IPS-NIHi11 (cell line): ENCODE measurements around the gene FANCM.

ENCODE experiments used
- DNase-seq: peaks from one replicate; pipeline ENCODE4 v3.0.0; 2012; ENCODE audit warnings: mixed read lengths, low spot score

The FANCM gene

DNA sequence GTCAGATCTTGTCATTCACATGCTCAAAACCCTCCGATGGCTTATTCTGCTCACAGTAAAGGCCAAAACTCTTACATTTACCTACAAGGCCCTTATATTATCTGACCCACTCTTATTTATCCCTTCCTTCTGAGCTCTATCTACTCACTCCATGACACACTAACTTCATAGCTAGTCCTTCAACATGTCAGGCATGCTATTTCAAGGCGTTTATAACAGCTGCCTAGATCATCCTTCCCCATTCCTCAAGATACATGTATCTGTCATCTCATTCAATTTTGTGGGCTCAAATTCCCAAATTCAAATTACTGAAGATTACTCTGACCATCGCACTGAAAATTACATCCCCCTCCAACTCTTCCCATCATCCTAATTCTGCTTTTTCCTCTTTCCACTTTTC is 110.4 kb downstream of the FANCM start:
- DNase-seq, result no peak

DNA sequence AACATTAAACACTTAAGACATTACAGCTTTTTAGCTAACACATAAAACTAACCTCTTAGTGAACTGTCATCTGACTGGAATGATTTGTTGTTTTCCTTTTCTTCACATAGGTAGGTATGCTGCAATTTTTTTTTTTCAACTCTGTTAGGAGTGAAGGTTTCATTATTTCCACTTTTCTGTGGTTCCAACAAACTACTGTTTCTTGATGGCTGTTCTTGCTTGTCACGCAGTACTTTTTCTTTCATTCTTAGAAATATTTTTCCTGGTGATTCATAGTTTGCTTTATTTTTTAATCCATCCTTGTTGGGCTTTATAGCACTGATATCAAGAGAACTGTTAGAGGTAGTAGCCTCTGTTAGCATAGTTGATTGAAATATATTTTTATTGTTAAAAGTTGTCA is 111.0 kb downstream of the FANCM start:
- DNase-seq, result no peak

DNA sequence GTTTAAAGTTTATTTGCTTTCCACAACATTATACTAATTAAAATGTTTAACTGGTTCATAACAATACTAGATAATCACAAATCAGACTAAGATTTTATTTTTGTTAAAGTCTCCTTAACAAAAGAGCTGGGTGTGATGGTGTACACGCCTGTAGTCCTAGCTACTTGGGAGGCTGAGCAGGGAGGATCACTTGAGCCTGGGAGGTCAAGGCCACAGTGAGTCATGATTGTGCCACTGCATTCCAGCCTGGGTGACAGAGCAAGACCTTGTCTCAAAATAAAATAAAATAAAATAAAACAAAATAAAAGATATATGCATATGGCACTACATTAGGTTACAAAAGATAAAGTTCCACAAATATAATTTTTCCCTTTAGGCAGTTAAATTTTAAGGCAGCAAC is 111.7 kb downstream of the FANCM start:
- DNase-seq, result no peak

DNA sequence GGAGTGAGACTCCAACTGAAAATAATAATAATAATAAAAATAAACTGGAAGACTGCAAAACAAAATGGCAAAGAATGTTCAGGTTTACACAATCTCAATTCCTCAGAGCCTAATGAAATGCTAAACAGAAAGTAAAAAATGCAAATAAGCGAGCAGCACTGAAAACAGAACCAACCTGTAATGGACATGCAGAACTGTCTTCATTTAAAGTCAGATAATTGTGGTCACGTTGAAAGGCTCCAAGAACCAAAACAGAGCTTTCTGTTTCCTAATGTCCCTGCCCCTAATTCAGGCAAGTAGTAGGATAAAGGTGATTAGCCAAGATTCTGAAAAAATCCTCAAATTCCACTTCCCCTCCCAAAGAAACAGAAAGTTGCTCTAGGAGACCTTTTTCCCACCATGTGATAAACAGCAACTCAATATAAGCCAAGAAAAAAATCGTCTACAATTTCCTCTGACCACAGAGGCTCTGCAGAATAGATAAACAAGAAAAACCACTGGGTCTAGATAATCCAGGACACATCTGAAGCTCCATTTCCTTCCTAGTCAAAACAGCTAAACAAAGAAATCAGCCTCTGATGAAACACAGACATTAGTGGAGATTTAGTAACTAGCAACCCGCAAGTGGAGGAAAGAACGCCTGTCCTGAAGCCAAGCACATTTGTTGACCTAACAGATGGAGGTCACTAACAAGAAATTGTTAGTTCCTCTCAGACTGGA is 114.3 kb downstream of the FANCM start:
- DNase-seq, result no peak
